Smooth muscle cell (in vitro differentiated cells): ENCODE results near the gene TENM3. TPM values are rescaled to one million over a fixed set of nuclear protein-coding genes. Genes with fewer than 3 reads are reported as not detected.

Experiments
- DNase-seq: peaks from one replicate; lab custom pipeline; 2025; ENCODE audit not compliant: unreplicated experiment; lab: John Stamatoyannopoulos, UW
- H2AFZ ChIP-seq: fragments of 200-600 bp; sonication (generic); 2 replicates; pipeline ENCODE4 v1.6.0; 2016; ENCODE audit warnings: antibody characterized with exemption, low read depth, mild to moderate bottlenecking
- H3F3A ChIP-seq: fragments of 200-600 bp; sonication (generic); 2 replicates; pipeline ENCODE4 v1.6.0; 2017; ENCODE audit warnings: antibody characterized with exemption, low read depth
- H3K27ac ChIP-seq: fragments of 200-600 bp; sonication (generic); 2 replicates; pipeline ENCODE4 v1.5.1; 2016; ENCODE audit warnings: low read depth, mild to moderate bottlenecking
- H3K27me3 ChIP-seq: fragments of 200-600 bp; sonication (generic); 2 replicates; pipeline ENCODE4 v1.6.1; 2016; ENCODE audit warnings: low read depth, mild to moderate bottlenecking
- H3K36me3 ChIP-seq: fragments of 200-600 bp; sonication (generic); 2 replicates; pipeline ENCODE4 v1.5.1; 2016; ENCODE audit warnings: low read depth
- H3K4me1 ChIP-seq: fragments of 200-600 bp; sonication (generic); 2 replicates; pipeline ENCODE4 v1.5.1; 2016; ENCODE audit warnings: low read depth
- H3K4me2 ChIP-seq: fragments of 200-600 bp; sonication (generic); 2 replicates; pipeline ENCODE4 v1.6.0; 2016; ENCODE audit warnings: mild to moderate bottlenecking
- H3K4me3 ChIP-seq: fragments of 200-600 bp; sonication (generic); 2 replicates; pipeline ENCODE4 v1.5.1; 2016; ENCODE audit warnings: mild to moderate bottlenecking
- H3K79me2 ChIP-seq: fragments of 200-600 bp; sonication (generic); 2 replicates; pipeline ENCODE4 v1.6.0; 2016; ENCODE audit warnings: low read depth, mild to moderate bottlenecking
- H3K9ac ChIP-seq: fragments of 200-600 bp; sonication (generic); 2 replicates; pipeline ENCODE4 v1.6.0; 2016; ENCODE audit warnings: low read depth
- H3K9me3 ChIP-seq: fragments of 200-600 bp; sonication (generic); replicated peaks from 2 replicates; pipeline ENCODE4 v1.5.1; 2016; ENCODE audit warnings: low read depth
- H4K20me1 ChIP-seq: fragments of 200-600 bp; sonication (generic); 2 replicates; pipeline ENCODE4 v1.6.0; 2016; ENCODE audit warnings: low read depth
- CTCF ChIP-seq: fragments of 200-600 bp; sonication (generic); IDR thresholded peaks from 2 replicates; pipeline ENCODE4 v1.5.1; 2017; ENCODE audit warnings: borderline replicate concordance, mild to moderate bottlenecking, antibody characterized with exemption; ENCODE audit not compliant: insufficient read depth, poor library complexity, severe bottlenecking
- WGBS: methylation state at CpG from one replicate; pipeline ENCODE4 v1.1.7; 2016; ENCODE audit warnings: low lambda C conversion rate; 5-methylcytosine and 5-hydroxymethylcytosine counted together
- polyA plus RNA-seq: library from polyadenylated mRNA; unstranded; fragments of >200 nt; fragmentation: Nextera tagmentation; extraction: Ambion mirVana; gene quantifications from 2 replicates; pipeline ENCODE4 v1.2.1, GENCODE V29; 2016
- total RNA-seq: library from RNA; depleted of rRNA; stranded (reverse); fragments of >200 nt; gene quantifications from 2 replicates; pipeline ENCODE4 v1.2.3, GENCODE V29; 2014

The TENM3 gene
- total and polyA plus RNA-seq, 2 experiments from 2014 or later: 46.9 to 295 TPM

GRCh38 chr4:182202650-182203049 is 40.6 kb upstream of the TENM3 start:
- Histone ChIP-seq H3K27me3 (no peaks in the 10 kb centered on the region), H3K27ac (no peak overlapping the region), H3K4me2 (no peak overlapping the region), H3K9ac (no peak overlapping the region), H2AFZ (no peak overlapping the region), H3K79me2 (peaks cover 82% of the 10 kb centered on the region), H3K36me3 (no peaks in the 10 kb centered on the region), H3K4me1 (peaks cover 25% of the 10 kb centered on the region), H3F3A (peaks cover 15% of the 10 kb centered on the region), H3K9me3 (no peaks in the 10 kb centered on the region), H3K4me3 (no peak overlapping the region), H4K20me1 (no peaks in the 10 kb centered on the region)
- DNase-seq: no peak
- WGBS: 97% methylated on average over 8 of the region's 8 CpGs
- no peak for TF ChIP-seq CTCF

- no peaks in the 10 kb centered on the region for H3K9me3 ChIP-seq
- peaks cover 69% of the 10 kb centered on the region for H3K79me2 ChIP-seq
- TF ChIP-seq CTCF: no peak
- DNase-seq: no peak
- H3K27me3 ChIP-seq: no peaks in the 10 kb centered on the region
- H3K4me1 ChIP-seq: peaks cover 36% of the 10 kb centered on the region
- no peak overlapping the region for H3K4me3 ChIP-seq
- H3K9ac ChIP-seq: no peak overlapping the region
- H4K20me1 ChIP-seq: no peaks in the 10 kb centered on the region
- peak overlapping the region; percentile 38 for H3K27ac ChIP-seq
- no peak overlapping the region for H2AFZ ChIP-seq
- H3K36me3 ChIP-seq: no peaks in the 10 kb centered on the region
- peaks cover 28% of the 10 kb centered on the region for H3F3A ChIP-seq
- H3K4me2 ChIP-seq: peak overlapping the region; percentile 10
- 74% methylated on average over 8 of the region's 8 CpGs for WGBS
Observed at GRCh38 chr4:182203872-182204411, 39.3 kb upstream of the TENM3 start.

GRCh38 chr4:182205306-182205705 is 37.9 kb upstream of the TENM3 start:
- Histone ChIP-seq H3K27me3 (no peaks in the 10 kb centered on the region), H4K20me1 (no peaks in the 10 kb centered on the region), H3K4me3 (no peak overlapping the region), H3K79me2 (peaks cover 67% of the 10 kb centered on the region), H3F3A (peaks cover 33% of the 10 kb centered on the region), H3K36me3 (no peaks in the 10 kb centered on the region), H3K9ac (no peak overlapping the region), H2AFZ (no peak overlapping the region), H3K4me1 (peaks cover 36% of the 10 kb centered on the region), H3K9me3 (no peaks in the 10 kb centered on the region), H3K4me2 (no peak overlapping the region), H3K27ac (peak overlapping the region; percentile 98)
- WGBS: 89% methylated on average over 9 of the region's 9 CpGs
- TF ChIP-seq CTCF: no peak
- no peak for DNase-seq

GRCh38 chr4:182206266-182206665 is 36.9 kb upstream of the TENM3 start:
- Histone ChIP-seq H3K36me3 (no peaks in the 10 kb centered on the region), H3K27me3 (no peaks in the 10 kb centered on the region), H2AFZ (no peak overlapping the region), H3K4me3 (no peak overlapping the region), H3K9ac (peak overlapping the region; percentile 84), H4K20me1 (no peaks in the 10 kb centered on the region), H3K4me2 (peak overlapping the region; percentile 78), H3F3A (peaks cover 33% of the 10 kb centered on the region), H3K4me1 (peaks cover 40% of the 10 kb centered on the region), H3K79me2 (peaks cover 67% of the 10 kb centered on the region), H3K9me3 (no peaks in the 10 kb centered on the region), H3K27ac (peak overlapping the region; percentile 98)
- no peak for DNase-seq
- no peak for TF ChIP-seq CTCF
- WGBS: 62% methylated on average over 5 of the region's 5 CpGs
